HEK293 (cell line): ENCODE results near the gene TXNRD2.

Source experiments
- EGR2 ChIP-seq: fragments of 450-650 bp; formaldehyde crosslinking; IDR thresholded peaks from 2 replicates; pipeline ENCODE4 v1.5.1; 2016; ENCODE audit warnings: low read depth, missing biosample characterization, missing genetic modification characterization
- KLF9 ChIP-seq: fragments of 450-650 bp; formaldehyde crosslinking; IDR thresholded peaks from 2 replicates; pipeline ENCODE4 v1.5.1; 2016; ENCODE audit warnings: missing biosample characterization, missing genetic modification characterization, low read depth
- YY2 ChIP-seq: fragments of 450-650 bp; formaldehyde crosslinking; IDR thresholded peaks from 2 replicates; pipeline ENCODE4 v1.5.1; 2016; ENCODE audit warnings: missing biosample characterization, missing genetic modification characterization
- ZBTB17 ChIP-seq: fragments of 450-650 bp; formaldehyde crosslinking; IDR thresholded peaks from 2 replicates; pipeline ENCODE4 v1.5.1; 2016; ENCODE audit warnings: missing biosample characterization, missing genetic modification characterization
- ZNF138 ChIP-seq: fragments of 450-650 bp; formaldehyde crosslinking; IDR thresholded peaks from 2 replicates; pipeline ENCODE4 v1.5.1; 2016; ENCODE audit warnings: missing biosample characterization, missing genetic modification characterization, borderline replicate concordance
- ZNF157 ChIP-seq: fragments of 450-650 bp; formaldehyde crosslinking; IDR thresholded peaks from 2 replicates; pipeline ENCODE4 v1.5.1; 2016; ENCODE audit warnings: missing biosample characterization, missing genetic modification characterization
- ZNF16 ChIP-seq: fragments of 450-650 bp; formaldehyde crosslinking; IDR thresholded peaks from 2 replicates; pipeline ENCODE4 v1.5.1; 2016; ENCODE audit warnings: low read depth, missing biosample characterization, missing genetic modification characterization
- ZNF174 ChIP-seq: fragments of 450-650 bp; formaldehyde crosslinking; IDR thresholded peaks from 2 replicates; pipeline ENCODE4 v1.5.0; 2017; ENCODE audit warnings: missing biosample characterization, mild to moderate bottlenecking, missing genetic modification characterization
- ZNF184 ChIP-seq: fragments of 450-650 bp; IDR thresholded peaks from 2 replicates; pipeline ENCODE4 v1.5.1; 2018; ENCODE audit warnings: missing biosample characterization, mild to moderate bottlenecking, missing genetic modification characterization
- ZNF292 ChIP-seq: fragments of 450-650 bp; formaldehyde crosslinking; IDR thresholded peaks from 2 replicates; pipeline ENCODE4 v1.5.1; 2016; ENCODE audit warnings: low read depth, missing biosample characterization, missing genetic modification characterization, borderline replicate concordance
- ZNF311 ChIP-seq: fragments of 450-650 bp; formaldehyde crosslinking; IDR thresholded peaks from 2 replicates; pipeline ENCODE4 v1.5.1; 2017; ENCODE audit warnings: missing biosample characterization, missing genetic modification characterization, borderline replicate concordance
- ZNF404 ChIP-seq: fragments of 450-650 bp; formaldehyde crosslinking; IDR thresholded peaks from 2 replicates; pipeline ENCODE4 v1.5.1; 2017; ENCODE audit warnings: missing biosample characterization, missing genetic modification characterization
- ZNF423 ChIP-seq: fragments of 450-650 bp; formaldehyde crosslinking; IDR thresholded peaks from 2 replicates; pipeline ENCODE4 v1.5.1; 2016; ENCODE audit warnings: missing biosample characterization, missing genetic modification characterization
- ZNF521 ChIP-seq: fragments of 450-650 bp; formaldehyde crosslinking; IDR thresholded peaks from 2 replicates; pipeline ENCODE4 v1.5.1; 2017; ENCODE audit warnings: missing biosample characterization, mild to moderate bottlenecking, missing genetic modification characterization
- ZNF561 ChIP-seq: fragments of 450-650 bp; IDR thresholded peaks from 2 replicates; pipeline ENCODE4 v1.5.1; 2018; ENCODE audit warnings: missing biosample characterization, missing genetic modification characterization, borderline replicate concordance
- ZNF596 ChIP-seq: fragments of 450-650 bp; IDR thresholded peaks from 2 replicates; pipeline ENCODE4 v1.5.0; 2018; ENCODE audit warnings: missing biosample characterization, mild to moderate bottlenecking, missing genetic modification characterization, moderate library complexity
- ZNF654 ChIP-seq: fragments of 450-650 bp; formaldehyde crosslinking; IDR thresholded peaks from 2 replicates; pipeline ENCODE4 v1.5.1; 2016; ENCODE audit warnings: low read depth, missing biosample characterization, missing genetic modification characterization
- ZNF707 ChIP-seq: fragments of 450-650 bp; formaldehyde crosslinking; IDR thresholded peaks from 2 replicates; pipeline ENCODE4 v1.5.1; 2016; ENCODE audit warnings: missing biosample characterization, missing genetic modification characterization
- ZNF747 ChIP-seq: fragments of 450-650 bp; formaldehyde crosslinking; IDR thresholded peaks from 2 replicates; pipeline ENCODE4 v1.5.1; 2016; ENCODE audit warnings: missing biosample characterization, missing genetic modification characterization
- ZNF785 ChIP-seq: fragments of 450-650 bp; formaldehyde crosslinking; IDR thresholded peaks from 2 replicates; pipeline ENCODE4 v1.5.1; 2016; ENCODE audit warnings: missing biosample characterization, missing genetic modification characterization
- ZSCAN16 ChIP-seq: fragments of 450-650 bp; formaldehyde crosslinking; IDR thresholded peaks from 2 replicates; pipeline ENCODE4 v1.5.1; 2016; ENCODE audit warnings: missing biosample characterization, missing genetic modification characterization
- ZSCAN30 ChIP-seq: fragments of 450-650 bp; IDR thresholded peaks from 2 replicates; pipeline ENCODE4 v1.5.1; 2018; ENCODE audit warnings: missing biosample characterization, mild to moderate bottlenecking, missing genetic modification characterization, moderate library complexity
- ZXDB ChIP-seq: fragments of 450-650 bp; formaldehyde crosslinking; IDR thresholded peaks from 2 replicates; pipeline ENCODE4 v1.5.1; 2016; ENCODE audit warnings: missing biosample characterization, missing genetic modification characterization
- TF ChIP-seq, protein P1 (sequence below): fragments of 450-650 bp; formaldehyde crosslinking; IDR thresholded peaks from 2 replicates; pipeline ENCODE4 v1.5.1; 2017; ENCODE audit warnings: missing biosample characterization, missing genetic modification characterization
- TF ChIP-seq, protein P2 (sequence below): fragments of 450-650 bp; IDR thresholded peaks from 2 replicates; pipeline ENCODE4 v1.5.1; 2018; ENCODE audit warnings: missing biosample characterization, missing genetic modification characterization
- TF ChIP-seq, protein P3 (sequence below): fragments of 450-650 bp; formaldehyde crosslinking; conservative IDR thresholded peaks from 2 replicates; pipeline ENCODE4 v1.5.1; 2016; ENCODE audit warnings: low read depth, missing biosample characterization, missing genetic modification characterization
- TF ChIP-seq, protein P4 (sequence below): fragments of 450-650 bp; formaldehyde crosslinking; IDR thresholded peaks from 2 replicates; pipeline ENCODE4 v1.5.1; 2016; ENCODE audit warnings: missing biosample characterization, missing genetic modification characterization
- TF ChIP-seq, protein P5 (sequence below): fragments of 450-650 bp; formaldehyde crosslinking; IDR thresholded peaks from 2 replicates; pipeline ENCODE4 v1.5.1; 2016; ENCODE audit warnings: missing biosample characterization, missing genetic modification characterization, borderline replicate concordance

TXNRD2 gene

DNA sequence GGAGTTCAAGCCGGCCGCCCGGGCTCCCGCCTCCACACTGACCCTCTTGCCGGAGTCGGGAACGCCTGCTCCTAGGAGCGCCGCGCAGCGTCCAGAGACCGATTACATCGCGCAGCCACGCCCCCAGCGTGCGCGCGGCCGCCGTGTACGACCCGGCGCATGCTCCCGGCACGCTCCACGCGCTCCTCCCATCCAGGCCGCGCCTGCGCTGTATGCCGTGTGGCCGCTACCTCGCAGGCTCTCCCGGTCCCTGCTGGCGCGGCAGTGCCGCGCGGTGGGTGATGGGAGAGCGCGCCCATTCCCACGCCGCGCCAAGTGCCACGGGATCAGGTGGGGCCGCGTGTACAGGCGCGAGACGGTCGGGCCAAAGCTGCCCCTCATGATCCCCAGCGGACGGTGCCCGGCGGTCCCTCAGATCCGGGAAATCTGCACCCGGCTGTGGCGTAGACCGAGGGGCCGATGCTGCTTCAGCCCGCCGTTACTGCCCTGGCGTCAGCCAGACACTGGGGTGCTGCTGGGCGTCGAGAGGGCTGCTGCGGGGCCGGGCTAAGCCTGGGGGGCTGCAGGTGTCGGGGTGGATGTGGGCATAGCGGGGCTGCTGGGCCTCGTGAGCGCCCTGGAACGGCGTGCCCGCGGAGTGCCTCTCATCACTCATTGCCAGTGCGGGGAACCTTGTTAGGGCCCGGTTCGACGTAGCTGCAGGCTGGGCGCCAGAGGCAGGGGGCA lies 86.7 kb downstream of the TXNRD2 start, which contains the start of the genes GNB1L and RTL10 (continued):
- TF ChIP-seq ZNF561 (no peak; the same call in 1 of the 2 replicates), ZNF292 (tag by site-specific recombination) (no peak), ZNF521 (tag by site-specific recombination) (no peak), ZSCAN30 (tag by site-specific recombination) (peak; percentile 63; the same call in 1 of the 2 replicates), ZNF138 (tag by site-specific recombination) (no peak), ZNF707 (tag by site-specific recombination) (no peak), ZNF654 (tag by site-specific recombination) (no peak), ZNF423 (tag by site-specific recombination) (no peak), ZNF174 (tag by site-specific recombination) (no peak), KLF9 (peak; percentile 98), ZNF184 (tag by site-specific recombination) (no peak), ZNF785 (tag by site-specific recombination) (peak; percentile 80; the same call in 1 of the 2 replicates), ZNF404 (tag by site-specific recombination) (no peak), ZSCAN16 (peak; percentile 36; the same call in 1 of the 2 replicates), ZNF16 (no peak), YY2 (tag by site-specific recombination) (peak; percentile 11; the same call in 1 of the 2 replicates), ZNF747 (tag by site-specific recombination) (no peak), ZXDB (tag by site-specific recombination) (peak; percentile 49; the same call in 1 of the 2 replicates), ZNF311 (tag by site-specific recombination) (no peak), ZBTB17 (peak; percentile 93), EGR2 (tag by site-specific recombination) (no peak; the same call in 1 of the 2 replicates), ZNF596 (tag by site-specific recombination) (no peak), ZNF157 (tag by site-specific recombination) (no peak)
- TF ChIP-seq, protein P1, sequence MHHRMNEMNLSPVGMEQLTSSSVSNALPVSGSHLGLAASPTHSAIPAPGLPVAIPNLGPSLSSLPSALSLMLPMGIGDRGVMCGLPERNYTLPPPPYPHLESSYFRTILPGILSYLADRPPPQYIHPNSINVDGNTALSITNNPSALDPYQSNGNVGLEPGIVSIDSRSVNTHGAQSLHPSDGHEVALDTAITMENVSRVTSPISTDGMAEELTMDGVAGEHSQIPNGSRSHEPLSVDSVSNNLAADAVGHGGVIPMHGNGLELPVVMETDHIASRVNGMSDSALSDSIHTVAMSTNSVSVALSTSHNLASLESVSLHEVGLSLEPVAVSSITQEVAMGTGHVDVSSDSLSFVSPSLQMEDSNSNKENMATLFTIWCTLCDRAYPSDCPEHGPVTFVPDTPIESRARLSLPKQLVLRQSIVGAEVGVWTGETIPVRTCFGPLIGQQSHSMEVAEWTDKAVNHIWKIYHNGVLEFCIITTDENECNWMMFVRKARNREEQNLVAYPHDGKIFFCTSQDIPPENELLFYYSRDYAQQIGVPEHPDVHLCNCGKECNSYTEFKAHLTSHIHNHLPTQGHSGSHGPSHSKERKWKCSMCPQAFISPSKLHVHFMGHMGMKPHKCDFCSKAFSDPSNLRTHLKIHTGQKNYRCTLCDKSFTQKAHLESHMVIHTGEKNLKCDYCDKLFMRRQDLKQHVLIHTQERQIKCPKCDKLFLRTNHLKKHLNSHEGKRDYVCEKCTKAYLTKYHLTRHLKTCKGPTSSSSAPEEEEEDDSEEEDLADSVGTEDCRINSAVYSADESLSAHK (tag by site-specific recombination): peak; percentile 45; the same call in 1 of the 2 replicates
- TF ChIP-seq, protein P2, sequence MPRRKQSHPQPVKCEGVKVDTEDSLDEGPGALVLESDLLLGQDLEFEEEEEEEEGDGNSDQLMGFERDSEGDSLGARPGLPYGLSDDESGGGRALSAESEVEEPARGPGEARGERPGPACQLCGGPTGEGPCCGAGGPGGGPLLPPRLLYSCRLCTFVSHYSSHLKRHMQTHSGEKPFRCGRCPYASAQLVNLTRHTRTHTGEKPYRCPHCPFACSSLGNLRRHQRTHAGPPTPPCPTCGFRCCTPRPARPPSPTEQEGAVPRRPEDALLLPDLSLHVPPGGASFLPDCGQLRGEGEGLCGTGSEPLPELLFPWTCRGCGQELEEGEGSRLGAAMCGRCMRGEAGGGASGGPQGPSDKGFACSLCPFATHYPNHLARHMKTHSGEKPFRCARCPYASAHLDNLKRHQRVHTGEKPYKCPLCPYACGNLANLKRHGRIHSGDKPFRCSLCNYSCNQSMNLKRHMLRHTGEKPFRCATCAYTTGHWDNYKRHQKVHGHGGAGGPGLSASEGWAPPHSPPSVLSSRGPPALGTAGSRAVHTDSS (tag by site-specific recombination): no peak
- TF ChIP-seq, protein P3, sequence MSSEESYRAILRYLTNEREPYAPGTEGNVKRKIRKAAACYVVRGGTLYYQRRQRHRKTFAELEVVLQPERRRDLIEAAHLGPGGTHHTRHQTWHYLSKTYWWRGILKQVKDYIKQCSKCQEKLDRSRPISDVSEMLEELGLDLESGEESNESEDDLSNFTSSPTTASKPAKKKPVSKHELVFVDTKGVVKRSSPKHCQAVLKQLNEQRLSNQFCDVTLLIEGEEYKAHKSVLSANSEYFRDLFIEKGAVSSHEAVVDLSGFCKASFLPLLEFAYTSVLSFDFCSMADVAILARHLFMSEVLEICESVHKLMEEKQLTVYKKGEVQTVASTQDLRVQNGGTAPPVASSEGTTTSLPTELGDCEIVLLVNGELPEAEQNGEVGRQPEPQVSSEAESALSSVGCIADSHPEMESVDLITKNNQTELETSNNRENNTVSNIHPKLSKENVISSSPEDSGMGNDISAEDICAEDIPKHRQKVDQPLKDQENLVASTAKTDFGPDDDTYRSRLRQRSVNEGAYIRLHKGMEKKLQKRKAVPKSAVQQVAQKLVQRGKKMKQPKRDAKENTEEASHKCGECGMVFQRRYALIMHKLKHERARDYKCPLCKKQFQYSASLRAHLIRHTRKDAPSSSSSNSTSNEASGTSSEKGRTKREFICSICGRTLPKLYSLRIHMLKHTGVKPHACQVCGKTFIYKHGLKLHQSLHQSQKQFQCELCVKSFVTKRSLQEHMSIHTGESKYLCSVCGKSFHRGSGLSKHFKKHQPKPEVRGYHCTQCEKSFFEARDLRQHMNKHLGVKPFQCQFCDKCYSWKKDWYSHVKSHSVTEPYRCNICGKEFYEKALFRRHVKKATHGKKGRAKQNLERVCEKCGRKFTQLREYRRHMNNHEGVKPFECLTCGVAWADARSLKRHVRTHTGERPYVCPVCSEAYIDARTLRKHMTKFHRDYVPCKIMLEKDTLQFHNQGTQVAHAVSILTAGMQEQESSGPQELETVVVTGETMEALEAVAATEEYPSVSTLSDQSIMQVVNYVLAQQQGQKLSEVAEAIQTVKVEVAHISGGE: no peak
- TF ChIP-seq, protein P4, sequence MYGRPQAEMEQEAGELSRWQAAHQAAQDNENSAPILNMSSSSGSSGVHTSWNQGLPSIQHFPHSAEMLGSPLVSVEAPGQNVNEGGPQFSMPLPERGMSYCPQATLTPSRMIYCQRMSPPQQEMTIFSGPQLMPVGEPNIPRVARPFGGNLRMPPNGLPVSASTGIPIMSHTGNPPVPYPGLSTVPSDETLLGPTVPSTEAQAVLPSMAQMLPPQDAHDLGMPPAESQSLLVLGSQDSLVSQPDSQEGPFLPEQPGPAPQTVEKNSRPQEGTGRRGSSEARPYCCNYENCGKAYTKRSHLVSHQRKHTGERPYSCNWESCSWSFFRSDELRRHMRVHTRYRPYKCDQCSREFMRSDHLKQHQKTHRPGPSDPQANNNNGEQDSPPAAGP (tag by site-specific recombination): peak; percentile 67; the same call in 1 of the 2 replicates
- TF ChIP-seq, protein P5, sequence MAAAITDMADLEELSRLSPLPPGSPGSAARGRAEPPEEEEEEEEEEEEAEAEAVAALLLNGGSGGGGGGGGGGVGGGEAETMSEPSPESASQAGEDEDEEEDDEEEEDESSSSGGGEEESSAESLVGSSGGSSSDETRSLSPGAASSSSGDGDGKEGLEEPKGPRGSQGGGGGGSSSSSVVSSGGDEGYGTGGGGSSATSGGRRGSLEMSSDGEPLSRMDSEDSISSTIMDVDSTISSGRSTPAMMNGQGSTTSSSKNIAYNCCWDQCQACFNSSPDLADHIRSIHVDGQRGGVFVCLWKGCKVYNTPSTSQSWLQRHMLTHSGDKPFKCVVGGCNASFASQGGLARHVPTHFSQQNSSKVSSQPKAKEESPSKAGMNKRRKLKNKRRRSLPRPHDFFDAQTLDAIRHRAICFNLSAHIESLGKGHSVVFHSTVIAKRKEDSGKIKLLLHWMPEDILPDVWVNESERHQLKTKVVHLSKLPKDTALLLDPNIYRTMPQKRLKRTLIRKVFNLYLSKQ: 0 out of 2 replicates have a peak, but pooled peaks have one; percentile 39
